Effector memory CD4-positive, alpha-beta T cell (primary cell): ENCODE data around the gene EVA1C.
"Not testable (repeated sequence)": the region's sequence is repeated elsewhere in the genome, so short reads cannot be mapped to it uniquely, and the experiment has no call there.

Source experiments
- DNase-seq, 3 donors: peaks; one replicate each; pipeline ENCODE4 v3.0.0-alpha.2; 2020
- H3K27ac ChIP-seq: 2 replicates; pipeline ENCODE4 v1.7.0; 2013; ENCODE audit warnings: mild to moderate bottlenecking, low read length, moderate library complexity; ENCODE audit not compliant: insufficient read depth, poor library complexity, severe bottlenecking
- H3K27me3 ChIP-seq: replicated peaks from 2 replicates; pipeline ENCODE4 v1.7.0; 2013; ENCODE audit warnings: mild to moderate bottlenecking, low read length; ENCODE audit not compliant: insufficient read depth, control insufficient read depth, poor library complexity, severe bottlenecking
- H3K36me3 ChIP-seq: 2 replicates; pipeline ENCODE4 v1.7.0; 2013; ENCODE audit warnings: mild to moderate bottlenecking, low read length, moderate library complexity; ENCODE audit not compliant: control insufficient read depth, insufficient read depth
- H3K4me1 ChIP-seq: 2 replicates; pipeline ENCODE4 v1.7.0; 2013; ENCODE audit warnings: low read length, mild to moderate bottlenecking; ENCODE audit not compliant: control insufficient read depth, insufficient read depth, poor library complexity, severe bottlenecking
- H3K4me3 ChIP-seq: 2 replicates; pipeline ENCODE4 v1.7.0; 2013; ENCODE audit warnings: low read length, low read depth, mild to moderate bottlenecking; ENCODE audit not compliant: insufficient read depth, poor library complexity, severe bottlenecking
- H3K9me3 ChIP-seq: 2 replicates; pipeline ENCODE4 v1.7.0; 2013; ENCODE audit warnings: mild to moderate bottlenecking, low read length, moderate library complexity; ENCODE audit not compliant: control insufficient read depth
- total RNA-seq, 3 donors: gene quantifications; one replicate each; lab custom pipeline; 2026; lab: John Stamatoyannopoulos, UW

The EVA1C gene
- total RNA-seq = 16.6 to 19.5 (median 17.8) reads per million in 3 donors

DNA sequence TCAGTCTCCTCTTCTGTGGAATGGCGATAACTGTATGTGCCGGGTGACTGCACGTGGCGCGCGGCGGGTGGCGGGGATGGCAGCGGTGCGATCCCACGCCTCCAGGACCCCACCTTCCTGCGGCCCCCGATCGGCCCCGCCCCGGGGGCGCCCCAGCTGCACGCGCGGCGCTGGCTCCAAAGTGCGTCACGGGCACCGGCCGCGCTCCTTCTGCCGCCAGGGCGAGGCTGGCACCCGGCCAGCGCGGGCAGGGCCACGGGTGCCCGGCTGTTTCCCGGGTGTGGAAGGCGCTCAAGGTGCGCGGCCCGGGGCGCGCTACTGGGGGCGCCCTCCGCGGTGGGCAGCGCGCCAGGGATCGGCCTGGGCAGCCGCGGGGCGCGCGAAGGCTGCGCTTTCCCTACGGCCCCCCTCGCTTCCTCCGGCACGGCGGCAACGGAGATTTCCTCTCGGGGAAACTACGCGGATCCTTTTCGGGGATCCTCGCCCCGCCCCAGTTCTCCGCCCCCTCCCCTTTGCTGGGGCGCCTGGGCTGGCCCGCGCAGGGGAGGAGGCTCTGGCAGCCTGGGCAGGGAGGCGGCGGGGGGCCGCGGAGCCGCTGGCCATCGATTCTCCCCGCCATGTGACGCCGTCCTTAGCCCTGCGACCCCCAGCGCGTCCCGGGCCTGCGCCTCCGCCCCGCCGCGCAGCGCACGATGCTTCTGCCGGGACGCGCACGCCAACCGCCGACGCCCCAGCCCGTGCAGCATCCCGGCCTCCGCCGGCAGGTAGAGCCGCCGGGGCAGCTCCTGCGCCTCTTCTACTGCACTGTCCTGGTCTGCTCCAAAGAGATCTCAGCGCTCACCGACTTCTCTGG lies at the start of gene EVA1C:
Gene EVA1C, plus strand, starts transcription at position 545 of the 853 bp plus-strand sequence. Its CDS starts 148 bp downstream, at position 693.
- Histone ChIP-seq H3K27ac (peak within 1 kb of the TSS; percentile 90), H3K36me3 (no peaks in the 10 kb centered on the region), H3K9me3 (no peaks in the 10 kb centered on the region), H3K4me1 (peaks cover 16% of the 10 kb centered on the region), H3K4me3 (peak within 1 kb of the TSS; percentile 95), H3K27me3 (no peaks in the 10 kb centered on the region)
- peak; percentile 70 to 72 (median 70) for DNase-seq

DNA sequence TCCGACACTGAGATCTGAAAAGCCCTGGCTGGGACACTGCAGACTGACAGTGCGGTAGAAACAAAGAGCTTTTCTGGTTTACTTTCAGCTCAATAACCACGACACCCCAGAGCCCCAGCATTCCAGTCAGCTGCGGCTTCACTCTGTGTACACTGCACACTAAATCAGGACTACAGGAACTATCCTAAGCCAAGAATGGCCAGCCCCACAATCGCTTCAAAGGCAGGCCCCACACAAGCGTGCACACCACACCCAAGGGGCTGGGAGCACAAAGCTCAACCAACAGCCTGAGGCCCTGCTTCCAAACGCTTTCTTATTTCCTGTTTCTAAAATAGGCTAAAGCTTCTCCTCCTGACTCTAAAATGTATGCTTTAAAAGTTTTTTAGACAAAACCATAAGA lies 48.1 kb upstream of the EVA1C start:
- Histone ChIP-seq H3K36me3 (peaks cover 85% of the 10 kb centered on the region), H3K4me1 (no peaks in the 10 kb centered on the region), H3K27me3 (no peaks in the 10 kb centered on the region), H3K4me3 (no peak overlapping the region), H3K9me3 (no peaks in the 10 kb centered on the region), H3K27ac (no peak overlapping the region)
- DNase-seq = no peak

DNA sequence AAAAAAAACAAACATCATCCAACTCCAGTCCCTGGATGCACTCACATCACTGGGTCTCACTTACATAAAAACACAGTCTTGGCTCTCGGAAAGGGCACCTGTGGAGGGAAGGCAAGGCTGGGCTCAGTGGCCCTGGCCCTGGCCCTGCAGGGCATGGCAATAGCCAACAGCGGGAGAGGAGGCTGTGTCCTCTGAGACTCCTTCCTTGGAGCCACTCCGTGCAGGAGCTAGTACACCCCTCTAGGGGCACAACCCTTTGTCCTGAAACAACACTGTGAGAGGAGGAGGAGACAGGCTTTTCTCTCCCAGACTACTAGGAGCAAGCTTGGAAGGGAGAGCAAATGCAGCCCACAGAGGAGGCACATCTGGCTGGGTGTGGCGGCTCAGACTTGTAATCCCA lies 47.7 kb upstream of the EVA1C start:
- DNase-seq = no peak
- peaks cover 81% of the 10 kb centered on the region for H3K36me3 ChIP-seq
- H3K4me3 ChIP-seq = no peak overlapping the region
- H3K27ac ChIP-seq = no peak overlapping the region
- H3K27me3 ChIP-seq = no peaks in the 10 kb centered on the region
- H3K4me1 ChIP-seq = no peaks in the 10 kb centered on the region
- no peaks in the 10 kb centered on the region for H3K9me3 ChIP-seq

- peaks cover 70% of the 10 kb centered on the region for H3K36me3 ChIP-seq
- H3K9me3 ChIP-seq = no peaks in the 10 kb centered on the region
Measured at GRCh38 chr21:32366191-32366590, 46.3 kb upstream of the EVA1C start.

DNA sequence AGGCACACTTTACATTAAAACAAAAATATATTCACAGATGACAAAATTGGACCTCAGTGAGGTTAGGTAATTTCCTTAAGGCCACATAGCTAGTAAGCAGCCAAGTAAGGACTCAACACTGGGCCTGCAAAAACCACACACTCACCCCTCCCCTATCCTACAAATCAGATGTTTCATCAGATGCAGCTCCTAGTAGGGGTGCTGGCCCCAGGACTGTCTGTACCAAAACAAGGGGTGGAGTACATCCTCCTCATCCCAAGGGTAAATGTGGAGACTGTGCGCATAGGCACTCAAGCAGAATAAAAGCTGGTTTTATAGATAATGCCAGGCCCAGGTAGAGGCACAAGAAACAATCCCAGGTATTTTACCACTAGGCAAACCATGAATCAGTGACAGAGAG lies 45.3 kb upstream of the EVA1C start:
- H3K27ac ChIP-seq = no peak overlapping the region
- no peaks in the 10 kb centered on the region for H3K27me3 ChIP-seq
- H3K36me3 ChIP-seq = peaks cover 68% of the 10 kb centered on the region
- no peak for DNase-seq
- no peaks in the 10 kb centered on the region for H3K4me1 ChIP-seq
- H3K4me3 ChIP-seq = no peak overlapping the region
- H3K9me3 ChIP-seq = no peaks in the 10 kb centered on the region

More at GRCh38 chr21:32366191-32366590, 46.3 kb upstream of the EVA1C start:
- Histone ChIP-seq H3K4me1 (no peaks in the 10 kb centered on the region), H3K27me3 (no peaks in the 10 kb centered on the region), H3K4me3 (no peak overlapping the region), H3K27ac (no peak overlapping the region)
- DNase-seq = no peak

- DNase-seq = no peak
- Histone ChIP-seq H3K4me3 (no peak overlapping the region), H3K27ac (no peak overlapping the region), H3K27me3 (no peaks in the 10 kb centered on the region), H3K9me3 (no peaks in the 10 kb centered on the region), H3K4me1 (no peaks in the 10 kb centered on the region), H3K36me3 (peaks cover 63% of the 10 kb centered on the region)
Measured at GRCh38 chr21:32368386-32368785, 44.1 kb upstream of the EVA1C start.

DNA sequence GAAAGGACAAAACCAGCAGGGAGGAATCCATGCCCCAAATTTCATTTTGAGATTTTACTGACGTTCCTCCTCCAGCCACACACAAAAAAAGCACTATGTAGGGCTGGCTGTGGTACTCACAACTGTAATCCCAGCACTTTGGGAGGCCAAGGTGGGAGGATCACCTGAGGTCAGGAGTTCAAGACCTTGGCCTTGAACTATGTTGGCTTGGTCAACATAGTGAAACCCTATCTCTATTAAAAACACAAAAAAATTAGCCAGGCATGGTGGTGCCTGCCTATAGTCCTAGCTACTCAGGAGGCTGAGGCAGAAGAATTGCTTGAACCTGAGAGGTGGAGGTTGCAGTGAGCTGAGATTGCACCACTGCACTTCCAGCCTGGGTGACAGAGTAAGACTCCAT lies 43.5 kb upstream of the EVA1C start:
- not testable (repeated sequence) for H3K27me3 ChIP-seq, H3K4me3 ChIP-seq, DNase-seq, H3K4me1 ChIP-seq, H3K27ac ChIP-seq, H3K9me3 ChIP-seq
- H3K36me3 ChIP-seq = peaks cover 62% of the 10 kb centered on the region

DNA sequence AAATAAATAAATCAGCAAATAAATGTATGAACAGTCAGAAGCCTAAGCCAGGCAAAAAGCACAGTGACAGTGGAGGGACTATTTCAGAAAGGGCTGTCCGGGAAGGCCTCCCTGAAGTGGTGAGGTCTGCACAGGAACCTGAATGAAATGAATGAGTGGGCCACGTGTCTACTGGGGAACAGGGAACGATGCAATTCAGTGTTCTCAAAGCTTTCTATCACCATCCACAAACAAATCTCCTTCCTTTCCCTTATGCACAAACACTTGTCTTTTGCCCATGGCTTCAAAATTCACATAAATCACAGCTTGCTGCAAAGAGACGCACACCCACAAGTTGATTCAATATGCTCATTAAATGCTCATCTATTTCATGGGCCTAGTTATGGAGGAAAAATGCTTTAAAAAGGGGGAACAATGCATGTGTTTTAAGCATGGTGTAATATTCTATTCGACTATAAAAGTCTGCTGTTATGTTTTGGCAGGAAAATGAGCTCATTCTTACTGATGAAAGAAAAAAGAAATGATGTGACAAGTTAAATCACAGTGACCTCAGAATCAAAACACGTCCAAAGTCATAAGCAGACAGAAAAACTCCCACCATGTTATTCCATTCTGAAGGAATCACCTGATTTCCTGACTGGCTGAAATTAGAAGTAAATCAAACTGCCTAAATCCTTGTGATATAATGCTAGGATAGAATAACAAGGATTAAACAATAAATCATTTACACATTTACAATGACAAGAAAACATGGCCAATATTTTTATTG lies 41.3 kb upstream of the EVA1C start:
- Histone ChIP-seq H3K27me3 (no peaks in the 10 kb centered on the region), H3K27ac (no peak overlapping the region), H3K9me3 (no peaks in the 10 kb centered on the region), H3K36me3 (peaks cover 54% of the 10 kb centered on the region), H3K4me1 (no peaks in the 10 kb centered on the region), H3K4me3 (no peak overlapping the region)
- DNase-seq = no peak

- Histone ChIP-seq H3K9me3 (no peaks in the 10 kb centered on the region), H3K4me3 (no peak overlapping the region), H3K27ac (no peak overlapping the region), H3K27me3 (no peaks in the 10 kb centered on the region), H3K4me1 (no peaks in the 10 kb centered on the region), H3K36me3 (peaks cover 51% of the 10 kb centered on the region)
- DNase-seq = no peak
Measured at GRCh38 chr21:32371913-32372314, 40.6 kb upstream of the EVA1C start.

DNA sequence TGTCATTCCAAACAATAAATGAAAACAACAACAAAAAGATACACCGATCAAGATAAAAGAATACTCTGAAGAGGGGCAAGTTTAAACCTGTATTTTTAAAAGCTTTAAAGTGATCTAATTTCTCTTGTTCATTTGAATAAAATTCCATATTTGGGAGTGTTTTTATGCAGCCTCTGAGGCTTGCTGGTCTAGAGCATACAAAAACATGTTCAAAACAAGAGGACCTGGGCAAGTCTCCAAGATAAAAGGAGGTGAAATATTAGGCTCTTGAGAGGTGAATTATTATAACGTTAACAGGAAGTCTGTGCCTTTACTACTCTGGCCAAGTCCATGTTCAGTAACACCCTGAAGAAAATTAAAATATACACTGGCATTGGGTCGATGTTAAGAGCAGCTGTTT lies 39.8 kb upstream of the EVA1C start:
- Histone ChIP-seq H3K4me1 (no peaks in the 10 kb centered on the region), H3K36me3 (peaks cover 51% of the 10 kb centered on the region), H3K4me3 (no peak overlapping the region), H3K27me3 (no peaks in the 10 kb centered on the region), H3K27ac (no peak overlapping the region), H3K9me3 (no peaks in the 10 kb centered on the region)
- no peak for DNase-seq
